Activated CD4-positive, alpha-beta T cell treated with anti-CD3 and anti-CD28 coated beads for 1 hour (primary cell): ENCODE data around the gene DTNB.
"Not testable (repeated sequence)": the region's sequence is repeated elsewhere in the genome, so short reads cannot be mapped to it uniquely, and the experiment has no call there.

Experiments
- DNase-seq: peaks from one replicate; pipeline ENCODE4 v3.0.0-alpha.2; 2020

DTNB gene

GRCh38 chr2:25537526-25537925 lies 135.9 kb downstream of the DTNB start:
- DNase-seq: no peak

DNA sequence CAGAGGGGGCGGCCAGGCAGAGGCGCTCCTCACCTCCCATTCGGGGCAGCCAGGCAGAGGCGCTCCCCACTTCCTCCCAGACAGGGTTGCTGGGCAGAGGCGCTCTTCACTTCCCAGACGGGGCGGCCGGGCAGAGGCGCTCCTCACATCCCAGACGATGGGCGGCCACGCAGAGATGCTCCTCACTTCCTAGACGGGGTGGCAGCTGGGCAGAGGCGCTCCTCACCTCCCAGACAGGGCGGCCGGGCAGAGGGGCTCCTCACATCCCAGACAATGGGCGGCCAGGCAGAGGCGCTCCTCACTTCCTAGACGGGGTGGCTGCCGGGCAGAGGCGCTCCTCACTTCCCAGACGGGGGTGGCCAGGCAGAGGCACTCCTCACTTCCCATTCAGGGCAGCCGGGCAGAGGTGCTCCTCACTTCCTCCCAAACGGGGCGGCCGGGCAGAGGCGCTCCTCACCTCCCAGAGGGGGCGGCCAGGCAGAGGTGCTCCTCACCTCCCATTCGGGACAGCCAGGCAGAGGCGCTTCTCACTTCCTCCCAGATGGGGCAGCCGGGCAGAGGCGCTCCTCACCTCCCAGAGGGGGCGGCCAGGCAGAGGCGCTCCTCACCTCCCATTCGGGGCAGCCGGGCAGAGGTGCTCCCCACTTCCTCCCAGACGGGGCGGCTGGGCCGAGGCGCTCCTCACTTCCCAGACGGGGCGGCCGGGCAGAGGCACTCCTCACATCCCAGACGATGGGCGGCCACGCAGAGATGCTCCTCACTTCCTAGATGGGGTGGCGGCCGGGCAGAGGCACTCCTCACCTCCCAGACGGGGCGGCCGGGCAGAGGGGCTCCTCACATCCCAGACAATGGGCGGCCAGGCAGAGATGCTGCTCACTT lies 137.7 kb downstream of the DTNB start:
- not testable (repeated sequence) for DNase-seq

GRCh38 chr2:25534937-25535336 lies 138.4 kb downstream of the DTNB start:
- DNase-seq: not testable (repeated sequence)

- DNase-seq: no peak
Observed at GRCh38 chr2:25534455-25534854, 138.9 kb downstream of the DTNB start.

- not testable (repeated sequence) for DNase-seq
Observed at GRCh38 chr2:25533771-25534170, 139.6 kb downstream of the DTNB start.

- DNase-seq: no peak
Observed at GRCh38 chr2:25532521-25532920, 140.9 kb downstream of the DTNB start.

- no peak for DNase-seq
Observed at GRCh38 chr2:25529034-25529433, 144.3 kb downstream of the DTNB start.

- DNase-seq: no peak
Observed at GRCh38 chr2:25528173-25528572, 145.2 kb downstream of the DTNB start.

GRCh38 chr2:25524507-25524906 lies 148.9 kb downstream of the DTNB start:
- no peak for DNase-seq

DNA sequence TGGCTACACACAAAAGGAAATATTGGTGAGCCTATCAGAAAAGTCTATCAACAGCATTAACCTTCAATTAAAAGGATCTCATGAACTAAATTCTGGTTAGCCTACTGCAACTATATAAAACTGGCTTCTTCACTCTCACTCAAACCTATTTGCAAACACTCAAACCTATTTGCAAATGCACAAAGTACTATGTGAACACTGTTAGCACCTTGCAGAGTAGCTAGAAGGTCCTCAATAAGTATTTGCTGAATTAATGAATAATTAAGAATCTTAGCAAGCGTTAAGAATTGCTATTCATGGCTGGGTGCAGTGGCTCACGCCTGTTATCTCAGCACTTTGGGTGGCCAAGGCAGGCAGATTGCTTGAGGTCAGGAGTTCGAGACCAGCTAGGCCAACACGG lies 150.3 kb downstream of the DTNB start:
- no peak for DNase-seq

DNA sequence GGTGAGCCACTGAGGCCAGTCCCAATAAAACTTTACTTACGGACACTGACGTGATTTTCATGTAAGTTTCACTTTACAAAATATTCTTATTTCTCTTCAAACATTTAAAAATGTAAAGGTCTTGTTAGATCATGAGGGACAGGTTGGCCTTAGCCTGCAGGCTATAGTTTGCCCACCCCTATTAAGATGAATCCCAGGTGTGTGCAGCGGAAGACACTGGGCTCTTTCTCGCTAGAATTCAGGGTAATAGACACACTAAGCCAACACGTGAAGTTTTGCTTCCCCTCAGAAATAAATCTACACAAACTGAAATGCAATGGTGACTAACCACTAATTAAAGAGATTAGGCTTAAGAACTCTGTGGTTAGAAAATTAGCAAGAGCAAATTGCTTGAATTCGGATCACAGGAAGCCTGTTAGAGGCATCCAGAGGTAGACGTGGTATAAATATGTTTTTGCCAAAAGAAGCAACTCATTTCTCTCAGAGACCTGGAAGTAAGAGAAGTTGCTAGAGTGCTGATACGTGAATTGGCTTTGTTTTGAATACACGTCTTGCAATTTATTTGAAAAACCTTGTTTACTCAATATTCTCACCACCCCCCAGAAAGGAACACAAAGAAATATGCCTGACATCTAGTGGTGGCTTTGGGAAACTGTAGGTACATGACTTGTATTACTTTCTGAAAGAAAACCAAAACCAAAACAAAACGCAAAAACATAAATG lies 151.6 kb downstream of the DTNB start:
- DNase-seq: no peak

DNA sequence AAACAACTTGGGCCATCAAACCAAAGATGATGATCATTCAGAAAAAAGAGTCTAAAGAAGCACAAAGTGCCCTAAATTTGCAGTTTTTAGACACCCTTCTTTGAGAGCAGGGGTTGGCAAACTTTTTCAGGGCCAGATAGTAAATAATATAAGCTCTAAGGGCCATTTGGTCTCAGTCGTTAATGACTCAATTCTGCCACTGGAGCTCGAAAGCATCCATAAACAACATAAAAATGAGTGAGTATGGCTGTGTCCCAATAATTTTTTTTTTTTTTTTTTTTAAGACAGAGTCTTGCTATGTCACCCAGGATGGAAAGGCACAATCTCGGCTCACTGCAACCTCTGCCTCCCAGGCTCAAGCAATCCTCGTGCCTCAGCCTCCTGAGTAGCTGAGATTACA lies 152.3 kb downstream of the DTNB start:
- no peak for DNase-seq

GRCh38 chr2:25517701-25518100 lies 155.7 kb downstream of the DTNB start:
- no peak for DNase-seq

- DNase-seq: no peak
Observed at GRCh38 chr2:25514043-25514637, 159.2 kb downstream of the DTNB start.

GRCh38 chr2:25512707-25513106 lies 160.7 kb downstream of the DTNB start:
- no peak for DNase-seq

GRCh38 chr2:25506226-25506625 lies 167.2 kb downstream of the DTNB start:
- no peak for DNase-seq

- no peak for DNase-seq
Observed at GRCh38 chr2:25505622-25506021, 167.8 kb downstream of the DTNB start.

DNA sequence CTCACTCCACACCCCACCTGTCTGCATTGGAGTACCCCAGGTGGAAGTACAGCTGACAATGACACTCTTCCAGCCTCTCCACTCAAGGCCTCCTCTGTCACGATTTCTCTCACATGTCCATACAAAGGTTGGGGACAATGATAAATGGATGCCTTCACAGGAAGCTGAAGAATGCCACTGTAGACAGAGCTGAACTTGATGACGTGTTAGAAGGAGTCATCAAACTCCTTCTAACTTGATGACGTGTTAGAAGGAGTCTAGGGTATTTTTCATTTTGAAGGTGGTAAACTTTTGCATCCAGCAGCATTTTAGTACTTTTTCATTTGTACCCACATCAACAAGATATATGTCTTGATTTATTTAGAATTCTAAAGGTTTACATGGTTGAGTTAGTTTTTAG lies 168.2 kb downstream of the DTNB start:
- no peak for DNase-seq

DNA sequence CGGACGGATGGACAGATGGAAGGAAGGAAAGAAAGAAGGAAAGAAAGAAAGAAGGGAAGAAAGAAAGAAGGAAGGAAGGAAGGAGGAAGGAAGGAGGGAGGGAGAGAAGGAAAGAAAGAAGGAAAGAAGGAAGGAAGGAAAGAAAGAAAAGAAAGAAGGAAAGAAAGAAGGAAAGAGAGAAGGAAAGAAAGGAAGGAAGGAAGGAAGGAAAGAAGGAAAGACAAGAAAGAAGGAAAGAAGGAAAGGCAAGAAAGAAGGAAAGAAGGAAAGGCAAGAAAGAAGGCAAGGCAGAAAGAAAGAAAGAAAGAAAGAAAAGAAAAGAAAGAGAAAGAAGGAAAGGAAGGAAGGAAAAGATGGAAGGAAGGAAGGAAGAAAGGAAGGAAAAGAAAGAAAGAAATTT lies 169.1 kb downstream of the DTNB start:
- no peak for DNase-seq

DNA sequence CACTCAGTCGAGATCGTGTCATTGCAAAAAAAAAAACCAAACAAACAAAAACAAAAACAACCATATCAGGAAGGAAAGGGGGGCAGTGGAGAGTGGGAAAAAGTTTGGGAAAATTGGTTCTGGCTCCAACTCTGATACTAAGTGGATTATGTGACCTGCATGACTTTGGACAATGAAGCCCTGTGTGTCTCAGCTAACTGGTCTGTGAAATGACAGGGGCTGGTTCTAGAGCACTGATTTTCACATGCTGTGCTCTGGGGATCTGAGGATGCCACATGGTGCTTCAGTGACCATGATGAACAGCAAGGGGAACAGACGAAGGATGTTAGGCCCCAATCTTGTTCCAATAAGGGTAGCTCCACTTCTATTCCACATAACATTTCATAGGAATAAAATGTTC lies 174.2 kb downstream of the DTNB start:
- DNase-seq: no peak

GRCh38 chr2:25497918-25498407 lies 175.4 kb downstream of the DTNB start:
- DNase-seq: no peak

DNA sequence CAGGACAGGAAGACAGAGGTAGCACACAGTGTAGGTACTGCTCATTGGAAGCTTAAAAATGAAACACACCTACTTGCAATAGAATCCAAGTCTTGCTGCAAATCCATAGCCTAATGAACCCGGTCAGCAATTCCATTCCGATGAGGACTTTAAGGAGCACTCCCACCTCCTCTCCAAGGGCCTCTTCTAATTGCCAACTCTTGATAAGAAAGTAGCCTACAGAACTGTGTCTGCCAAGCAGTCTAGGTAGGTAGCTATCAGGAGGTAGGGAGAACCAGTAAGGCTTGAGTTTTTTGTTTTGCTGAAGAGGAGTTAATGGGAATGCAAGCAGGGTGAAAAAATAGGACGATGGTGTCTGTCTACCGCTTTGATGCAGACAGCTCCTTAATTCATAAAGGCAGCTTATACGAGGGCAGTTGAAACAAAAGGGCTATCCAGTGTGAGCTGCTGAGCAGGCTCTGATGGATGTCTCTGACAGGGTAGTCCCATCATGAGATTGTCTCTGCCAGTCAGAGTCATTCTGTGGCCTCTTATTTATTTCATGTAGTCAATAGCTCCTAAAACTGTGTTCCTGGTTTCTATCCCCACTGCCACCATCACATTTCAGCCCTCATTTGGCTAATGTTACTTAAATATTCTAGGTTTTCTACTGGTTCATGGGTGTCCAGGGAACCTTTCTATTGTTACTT lies 176.0 kb downstream of the DTNB start:
- DNase-seq: no peak

- DNase-seq: no peak
Observed at GRCh38 chr2:25494616-25495015, 178.8 kb downstream of the DTNB start.
